GM21526 (cell line): Measurements from ENCODE around the gene STIM2.

Experiments
- ATAC-seq: cut with Tn5 transposase; IDR thresholded peaks from one replicate; pipeline ENCODE4 v1.9.1; 2021; ENCODE audit warnings: moderate library complexity; ENCODE audit not compliant: unreplicated experiment, low FRiP score

The STIM2 gene

GRCh38 chr4:26836539-26836938 is 24.1 kb upstream of the STIM2 start:
- no peak for ATAC-seq

- ATAC-seq, result no peak
These were observed 22.4 kb upstream of the STIM2 start for GRCh38 chr4:26837993-26838842.

- ATAC-seq, result no peak
These were observed 21.6 kb upstream of the STIM2 start for GRCh38 chr4:26839016-26839415.

GRCh38 chr4:26839534-26839951 is 21.1 kb upstream of the STIM2 start:
- no peak for ATAC-seq

GRCh38 chr4:26840786-26841185 is 19.9 kb upstream of the STIM2 start:
- ATAC-seq, result no peak

GRCh38 chr4:26842911-26843310 is 17.7 kb upstream of the STIM2 start:
- no peak for ATAC-seq

- no peak for ATAC-seq
These were observed 10.1 kb upstream of the STIM2 start for GRCh38 chr4:26850528-26850927.

- ATAC-seq, result no peak
These were observed 9.5 kb upstream of the STIM2 start for GRCh38 chr4:26851129-26851528.

- no peak for ATAC-seq
These were observed 5.9 kb upstream of the STIM2 start for GRCh38 chr4:26854701-26855100.

- ATAC-seq, result no peak
These were observed 3.7 kb upstream of the STIM2 start for GRCh38 chr4:26856906-26857277.

- ATAC-seq, result peak; percentile 57
These were observed 3.2 kb upstream of the STIM2 start for GRCh38 chr4:26857278-26858034.

- no peak for ATAC-seq
These were observed 2.4 kb upstream of the STIM2 start for GRCh38 chr4:26858035-26858918.

- ATAC-seq, result no peak
These were observed 1.7 kb upstream of the STIM2 start for GRCh38 chr4:26858947-26859401.

GRCh38 chr4:26859762-26860156 is 882 bp upstream of the STIM2 start:
- no peak for ATAC-seq

GRCh38 chr4:26860922-26861433 is 337 bp downstream of the STIM2 start:
- peak; percentile 23 for ATAC-seq

- ATAC-seq, result peak; percentile 38
These were observed 969 bp downstream of the STIM2 start for GRCh38 chr4:26861434-26862186.

GRCh38 chr4:26862381-26862915 is 1.8 kb downstream of the STIM2 start:
- no peak for ATAC-seq

GRCh38 chr4:26863512-26863911 is 2.9 kb downstream of the STIM2 start:
- no peak for ATAC-seq

- ATAC-seq, result no peak
These were observed 4.3 kb downstream of the STIM2 start for GRCh38 chr4:26864899-26865298.

- ATAC-seq, result no peak
These were observed 5.6 kb downstream of the STIM2 start for GRCh38 chr4:26866203-26866602.
